ENCODE measurements around the gene CYLD.

CYLD gene

DNA sequence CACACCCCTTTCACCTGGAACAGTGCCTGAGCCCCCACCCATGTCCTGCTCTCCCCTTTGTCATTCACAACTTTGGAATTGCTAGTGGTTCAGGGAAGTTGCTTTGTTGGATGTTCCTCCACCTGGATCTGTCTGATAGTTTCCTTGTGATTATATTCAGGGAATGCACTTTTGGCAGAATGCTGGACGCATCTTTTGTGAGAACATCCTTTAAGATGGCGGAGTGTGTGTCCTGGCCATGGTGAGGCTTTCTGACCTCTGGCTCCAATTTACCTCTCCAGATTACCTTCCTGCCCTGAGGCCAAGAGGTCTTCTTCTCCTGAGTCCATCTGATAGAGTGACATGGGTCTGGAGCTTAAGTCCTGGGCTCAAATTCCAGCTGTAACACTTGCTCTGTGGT lies 104.6 kb downstream of the CYLD start:
- DNase-seq (ENCODE audit: low spot score): no peak

DNA sequence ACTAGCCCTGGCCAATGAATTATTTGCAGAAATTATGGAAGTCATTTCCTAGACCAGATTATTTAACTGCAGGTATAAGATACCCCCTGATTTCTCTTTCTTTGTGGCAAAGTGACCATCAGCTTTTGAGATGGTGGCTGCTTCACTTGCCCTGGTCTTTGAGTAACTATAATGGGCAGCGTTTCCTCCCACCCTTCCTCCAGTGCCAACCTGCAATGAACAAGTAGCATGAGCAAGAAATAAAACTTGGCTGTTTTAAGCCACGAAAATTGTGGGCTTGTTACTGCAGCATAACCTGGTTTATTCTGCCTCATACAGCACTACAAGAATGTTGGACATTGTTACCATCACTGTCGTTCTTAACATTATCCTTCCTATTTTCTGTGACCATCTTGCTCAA lies 105.3 kb downstream of the CYLD start:
- no peak for DNase-seq (ENCODE audit: low spot score)

DNA sequence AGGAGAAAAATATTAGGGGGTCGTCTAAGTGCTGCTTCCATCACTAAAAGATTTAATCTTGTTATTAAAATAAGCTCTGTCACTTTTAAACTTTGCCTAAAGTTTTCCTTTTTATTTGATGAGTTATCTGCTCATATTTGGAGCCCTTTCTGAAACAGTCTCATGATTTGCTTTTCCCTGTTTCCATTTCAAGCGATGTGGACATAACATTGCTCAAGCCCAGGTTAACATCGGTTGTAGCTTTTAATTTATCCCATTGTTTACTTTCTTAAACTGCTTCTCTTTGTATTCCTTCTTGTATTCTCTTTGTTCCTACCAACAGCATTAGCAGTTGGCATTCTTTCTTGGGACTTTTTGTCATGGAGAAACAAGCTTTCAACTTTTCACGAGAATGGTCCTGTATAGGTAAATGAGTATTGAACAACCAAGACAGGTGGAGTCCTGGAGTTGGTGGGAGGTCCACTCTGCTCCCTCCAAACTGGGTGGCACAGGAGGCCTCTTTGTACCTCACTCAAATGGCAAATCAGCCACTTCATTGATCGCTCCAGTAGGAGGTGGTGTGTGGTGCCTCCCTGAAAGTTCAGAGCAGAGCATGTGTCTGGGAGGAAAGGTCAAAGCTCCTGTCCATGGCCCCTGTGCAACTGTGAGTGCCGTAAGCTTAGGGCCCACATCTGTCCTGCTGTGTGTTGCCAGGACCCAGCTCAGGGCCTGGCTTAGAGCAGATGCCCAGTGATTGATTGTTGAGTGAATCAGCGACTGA lies 107.0 kb downstream of the CYLD start:
- DNase-seq (ENCODE audit: low spot score): no peak
